Colon (tissue), 2 donors: Measurements from ENCODE around the gene ARHGAP8.

Experiments used
- FAIRE-seq: peaks from 2 replicates; lab custom pipeline; 2012; peaks lifted over from hg19 to GRCh38; lab: Jason Lieb, UNC
- donor health status: control.
- donor health status: control.

ARHGAP8 gene

GRCh38 chr22:44802956-44803355 is 50.6 kb downstream of the ARHGAP8 start:
- no peak for FAIRE-seq

DNA sequence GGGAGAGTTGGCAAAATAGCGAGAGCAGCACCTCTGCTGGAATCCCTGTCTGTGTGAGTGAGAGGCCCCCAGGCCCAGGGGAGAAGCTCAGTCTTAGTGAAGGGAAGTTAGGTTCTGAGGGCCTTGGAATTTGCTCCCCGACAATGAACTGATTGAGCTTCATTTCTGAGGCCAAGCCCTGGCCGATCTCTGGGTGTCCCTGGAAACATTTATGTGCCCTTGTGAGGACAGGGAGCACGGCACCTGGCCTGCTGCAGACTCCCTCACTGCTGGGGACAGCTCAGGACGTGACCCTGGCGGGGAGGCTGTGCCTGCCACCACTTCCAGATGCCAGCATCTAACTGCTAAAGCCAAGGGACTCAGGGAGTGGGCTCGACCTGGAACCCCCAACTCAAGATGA is 52.0 kb downstream of the ARHGAP8 start:
- FAIRE-seq = no peak

GRCh38 chr22:44805711-44806110 is 53.3 kb downstream of the ARHGAP8 start:
- no peak for FAIRE-seq

DNA sequence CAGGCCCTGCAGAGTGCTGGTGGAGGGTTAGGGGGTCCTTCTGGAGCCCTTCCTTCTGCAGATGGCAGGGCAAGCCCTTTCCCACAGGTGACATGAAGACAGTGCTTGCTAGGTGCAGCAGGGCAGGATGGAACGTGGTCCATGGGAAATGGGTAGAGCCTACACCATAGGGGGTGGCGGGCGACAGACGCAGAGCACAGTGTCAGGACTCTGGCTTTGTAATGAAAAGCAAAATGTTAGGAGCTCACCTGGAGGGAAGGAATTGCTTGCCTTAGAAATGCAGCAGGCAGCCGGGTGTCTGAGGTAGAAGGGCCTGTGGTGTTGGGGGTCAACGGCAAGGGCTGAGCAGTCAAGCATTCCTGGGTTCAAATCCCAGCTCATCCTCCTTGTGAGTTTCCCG is 54.9 kb downstream of the ARHGAP8 start:
- FAIRE-seq = no peak

- no peak for FAIRE-seq
Measured at GRCh38 chr22:44807915-44808690, 55.7 kb downstream of the ARHGAP8 start.

- FAIRE-seq = no peak
Measured at GRCh38 chr22:44809456-44809855, 57.1 kb downstream of the ARHGAP8 start.

DNA sequence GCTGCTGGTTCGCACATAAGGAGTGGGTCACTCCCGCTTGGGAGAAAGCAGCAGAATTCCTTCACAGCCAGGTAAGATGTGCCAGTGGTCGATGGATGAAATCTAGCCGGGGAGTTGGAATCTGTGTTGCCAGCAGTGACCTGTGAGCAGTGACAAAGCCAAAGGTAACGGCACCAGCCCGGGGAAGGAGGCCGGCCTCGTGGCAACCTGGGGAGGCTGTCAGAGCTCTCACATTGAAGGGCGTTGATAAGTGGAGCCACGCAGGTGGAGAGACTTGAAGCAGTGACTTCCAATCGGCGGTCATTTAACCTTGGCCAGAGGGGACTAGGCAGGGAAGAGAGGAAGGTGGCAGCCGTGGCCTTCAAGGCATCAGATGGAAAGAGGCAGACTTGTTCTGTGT is 58.8 kb downstream of the ARHGAP8 start:
- no peak for FAIRE-seq

- FAIRE-seq = no peak
Measured at GRCh38 chr22:44813416-44813815, 61.0 kb downstream of the ARHGAP8 start.

DNA sequence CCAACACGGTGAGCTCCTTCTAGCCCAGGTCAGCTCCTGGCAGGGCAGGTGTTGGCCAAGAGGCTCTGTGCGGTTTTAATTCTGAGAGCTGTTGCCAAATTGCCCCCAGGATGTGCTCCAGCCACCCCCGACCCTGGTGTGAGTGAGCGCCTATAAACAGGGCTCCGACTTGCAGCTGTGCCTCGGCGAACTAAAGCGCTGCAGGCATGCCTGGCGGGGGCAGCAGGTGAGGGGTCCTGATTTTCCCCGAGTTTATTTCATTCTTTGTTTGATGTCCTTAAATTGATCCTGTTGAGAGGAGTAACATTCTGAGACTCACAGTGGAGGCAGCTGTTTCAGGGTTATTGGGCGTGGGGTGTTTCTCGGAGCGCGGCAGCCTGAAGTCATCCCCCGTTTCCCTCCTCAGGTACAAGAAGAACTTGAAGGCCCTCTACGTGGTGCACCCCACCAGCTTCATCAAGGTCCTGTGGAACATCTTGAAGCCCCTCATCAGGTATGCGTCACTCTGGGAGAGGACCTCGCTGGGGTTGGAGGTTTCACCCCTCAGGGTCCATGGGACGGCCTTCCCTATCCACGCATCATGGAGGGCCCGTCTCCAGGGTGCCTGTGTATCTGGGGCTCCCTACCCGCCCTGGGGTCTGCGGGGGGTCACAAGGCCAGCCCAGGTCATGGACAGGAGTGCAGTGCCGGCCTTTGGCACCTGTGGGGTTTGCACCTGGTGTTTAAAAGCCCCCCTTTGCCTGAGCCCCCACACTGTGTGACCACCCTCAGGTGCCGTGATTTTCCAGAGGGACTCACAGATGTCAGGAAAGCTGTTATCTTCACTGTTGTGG is 62.1 kb downstream of the ARHGAP8 start:
- no peak for FAIRE-seq

DNA sequence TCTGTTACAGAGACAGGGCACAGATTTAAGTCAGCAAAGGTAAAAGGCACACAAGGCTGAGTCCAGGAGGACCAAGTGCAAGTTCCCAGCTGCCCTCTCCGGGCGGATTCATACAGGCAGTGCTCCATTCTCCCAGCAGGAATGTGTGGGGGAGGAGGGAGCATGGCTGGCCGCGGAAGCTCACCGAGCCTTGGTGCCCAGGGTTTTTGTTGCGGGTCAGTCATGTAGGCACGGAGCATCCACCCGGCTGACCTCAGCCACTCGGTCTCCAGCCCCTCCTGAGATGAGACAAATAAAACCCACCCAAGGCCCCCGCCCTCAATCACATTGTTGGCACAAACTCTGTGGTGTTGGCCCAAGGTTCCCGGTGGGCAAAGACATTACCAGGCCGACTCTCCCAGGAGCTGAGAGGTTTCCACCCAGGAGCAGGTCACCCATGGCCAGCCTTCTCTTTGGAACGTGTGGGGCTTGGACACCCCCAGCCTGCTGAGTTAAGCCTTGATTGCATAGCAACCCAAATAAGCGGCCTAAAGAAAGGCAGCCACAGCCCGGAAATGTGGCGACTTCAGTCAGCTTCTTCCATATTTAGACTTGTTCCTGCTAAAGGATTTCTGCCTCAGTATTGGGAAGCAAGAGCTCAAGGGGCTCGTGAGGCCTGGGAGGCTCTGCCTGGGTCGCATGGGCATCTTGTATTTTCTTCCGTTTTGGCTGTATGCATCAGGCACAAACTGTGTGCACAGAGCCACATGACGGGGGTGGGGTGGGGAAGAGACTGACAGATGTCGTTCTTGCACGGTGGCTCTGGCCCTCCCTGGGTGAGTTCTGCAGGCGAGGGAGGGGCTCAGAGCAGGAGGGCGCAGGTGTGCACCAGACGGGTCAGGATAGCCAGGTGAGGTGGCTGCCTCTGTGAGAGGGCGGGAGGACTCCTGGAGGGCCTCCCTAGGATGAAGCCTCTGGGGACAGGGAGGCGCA is 63.0 kb downstream of the ARHGAP8 start:
- FAIRE-seq = no peak

GRCh38 chr22:44816141-44816540 is 63.8 kb downstream of the ARHGAP8 start:
- no peak for FAIRE-seq

DNA sequence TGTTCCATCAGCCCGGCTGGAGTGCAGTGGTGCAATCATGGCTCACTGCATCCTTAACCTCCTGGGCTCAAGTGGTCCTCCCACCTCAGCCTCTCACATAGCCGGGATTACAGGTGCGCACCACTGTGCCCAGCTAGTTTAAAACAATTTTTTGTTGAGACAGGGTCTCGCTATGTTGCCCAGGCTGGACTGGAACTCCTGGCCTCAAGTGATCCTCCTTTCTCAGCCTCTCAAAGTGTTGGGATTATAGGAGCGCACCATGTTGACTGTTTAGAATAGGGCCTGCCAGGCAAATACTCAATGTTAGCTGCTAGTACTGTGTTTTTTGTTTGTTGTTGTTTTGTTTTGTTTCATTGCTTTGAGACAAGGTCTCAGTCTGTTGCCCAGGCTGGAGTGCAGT is 66.4 kb downstream of the ARHGAP8 start:
- FAIRE-seq = no peak

- FAIRE-seq = no peak
Measured at GRCh38 chr22:44819966-44820631, 67.7 kb downstream of the ARHGAP8 start.

- no peak for FAIRE-seq
Measured at GRCh38 chr22:44821741-44822475, 69.5 kb downstream of the ARHGAP8 start.

GRCh38 chr22:44822534-44822933 is 70.2 kb downstream of the ARHGAP8 start:
- no peak for FAIRE-seq

GRCh38 chr22:44823396-44823795 is 71.0 kb downstream of the ARHGAP8 start:
- no peak for FAIRE-seq

DNA sequence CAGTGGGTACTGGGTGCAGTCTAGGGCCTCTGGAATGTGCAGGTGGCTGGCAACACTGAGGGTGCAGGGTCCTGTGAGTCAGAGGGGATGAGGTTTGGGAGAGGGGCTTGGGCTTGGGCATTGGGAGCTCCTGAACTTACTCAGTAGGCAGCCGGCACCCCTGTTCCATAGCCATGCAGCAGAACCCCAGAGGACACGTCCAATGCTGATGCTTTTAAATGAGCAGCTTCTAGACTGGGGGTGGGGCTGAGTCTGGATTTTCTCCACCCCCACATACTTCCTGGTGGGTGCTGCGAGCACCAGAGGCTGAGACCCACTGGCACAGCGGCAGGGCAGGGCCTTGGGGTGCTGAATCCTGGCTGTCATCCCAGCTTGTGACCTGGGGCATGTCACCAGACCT is 71.4 kb downstream of the ARHGAP8 start:
- no peak for FAIRE-seq

GRCh38 chr22:44824271-44824670 is 71.9 kb downstream of the ARHGAP8 start:
- FAIRE-seq = no peak

DNA sequence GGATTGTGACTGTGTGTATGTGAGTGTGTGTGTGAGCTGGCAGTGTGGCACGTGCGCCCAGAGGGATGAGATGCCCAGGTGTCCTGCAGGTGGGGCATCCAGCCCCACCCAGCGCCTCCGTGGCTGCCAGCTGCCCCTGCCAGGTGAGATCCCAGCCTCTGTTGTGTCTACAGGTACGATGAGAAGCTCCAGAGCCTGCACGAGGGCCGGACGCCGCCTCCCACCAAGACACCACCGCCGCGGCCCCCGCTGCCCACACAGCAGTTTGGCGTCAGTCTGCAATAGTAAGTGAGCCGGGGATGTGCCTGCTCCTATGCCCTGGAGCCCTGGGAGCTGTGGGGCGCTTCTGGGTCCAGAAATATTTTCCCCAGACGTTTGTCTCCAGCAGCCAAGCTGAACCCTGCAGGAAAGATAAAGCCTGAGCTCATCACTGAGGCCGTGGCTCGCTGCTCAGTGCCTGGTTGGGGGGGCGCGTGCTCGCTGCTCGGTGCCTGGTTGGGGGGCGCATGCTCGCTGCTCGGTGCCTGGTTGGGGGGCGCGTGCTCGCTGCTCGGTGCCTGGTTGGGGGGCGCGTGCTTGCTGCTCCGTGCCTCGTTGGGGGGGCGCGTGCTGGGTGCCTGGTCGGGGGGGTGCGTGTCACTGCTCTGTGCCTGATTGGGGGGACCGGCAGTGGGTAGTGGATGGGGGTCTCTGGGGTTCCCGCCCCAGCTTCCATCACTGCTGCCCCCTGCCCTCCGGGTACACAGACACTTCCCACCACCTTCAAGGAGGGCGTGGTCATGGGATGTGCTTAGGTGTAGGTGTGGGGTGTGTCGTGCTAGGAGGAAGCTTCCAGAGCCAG is 73.2 kb downstream of the ARHGAP8 start:
- FAIRE-seq = no peak

DNA sequence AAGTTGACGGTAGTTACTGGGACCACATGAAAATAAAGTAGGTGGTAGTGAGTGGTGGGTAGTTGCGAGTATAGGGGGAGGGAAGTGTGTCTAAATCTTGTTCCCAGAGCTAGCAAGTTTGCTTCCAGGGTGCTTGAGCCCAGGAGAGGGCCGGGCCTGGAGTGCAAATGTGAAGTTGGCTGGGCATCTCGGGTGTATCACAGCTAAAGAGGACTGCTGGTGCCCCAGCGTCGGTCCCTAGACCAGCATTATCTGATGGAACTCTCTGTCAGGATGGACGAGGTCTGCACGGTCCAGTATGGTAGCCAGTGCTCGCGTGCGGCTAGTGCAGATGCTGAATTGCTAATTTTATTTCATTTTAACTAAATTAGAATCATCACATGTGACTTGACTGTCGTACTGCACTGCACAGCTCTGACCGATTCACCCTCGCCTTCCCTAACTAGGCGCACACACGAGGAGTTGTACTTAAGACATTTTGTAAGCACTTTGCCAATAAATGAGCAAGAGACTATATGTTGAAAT is 75.4 kb downstream of the ARHGAP8 start:
- no peak for FAIRE-seq
